Thoracic aorta (tissue), 2 donors: ENCODE measurements around the gene CCS. TPM values are rescaled to one million over a fixed set of nuclear protein-coding genes. Genes with fewer than 3 reads are reported as not detected.

Experiments
- ATAC-seq: fragments of 150-250 bp; one replicate; pipeline ENCODE4 v1.8.0; 2017; ENCODE audit warnings: low read depth; ENCODE audit not compliant: insufficient number of reproducible peaks, low FRiP score
- DNase-seq: peaks from one replicate; pipeline ENCODE4 v3.0.0-alpha.2; 2020; ENCODE audit warnings: low spot score
- H3K27ac ChIP-seq, 2 donors: fragments of 200-600 bp; sonication (generic); 1 replicate in 1 of 2; 2 replicates in 1 of 2; pipeline ENCODE4 v1.5.1; 2016; ENCODE audit warnings: mild to moderate bottlenecking in 2 of 2, moderate library complexity in 2 of 2
- H3K27me3 ChIP-seq: fragments of 200-600 bp; sonication (generic); replicated peaks from 2 replicates; pipeline ENCODE4 v1.6.0; 2016; ENCODE audit warnings: mild to moderate bottlenecking; ENCODE audit not compliant: insufficient read depth
- H3K36me3 ChIP-seq: fragments of 200-600 bp; sonication (generic); one replicate; pipeline ENCODE4 v1.5.1; 2016
- H3K4me1 ChIP-seq, 2 donors: fragments of 200-600 bp; sonication (generic); 1 replicate in 1 of 2; 2 replicates in 1 of 2; pipeline versions ENCODE4 v1.5.1 to v1.6.0; 2016; ENCODE audit warnings: low read depth in 2 of 2, mild to moderate bottlenecking in 1 of 2; ENCODE audit not compliant: control insufficient read depth in 1 of 2
- H3K4me3 ChIP-seq: fragments of 200-600 bp; sonication (generic); 2 replicates; pipeline ENCODE4 v1.5.1; 2016; ENCODE audit warnings: mild to moderate bottlenecking
- H3K9me3 ChIP-seq: fragments of 200-600 bp; sonication (generic); 2 replicates; pipeline ENCODE4 v1.5.1; 2016
- total RNA-seq, 2 donors: library from RNA; depleted of rRNA; stranded (reverse); fragments of >200 nt; gene quantifications; one replicate each; pipeline versions ENCODE4 v1.1.0 to v1.2.3, GENCODE V29; 2016
- TF ChIP-seq, protein P1 (sequence below): fragments of 200-600 bp; sonication (generic); IDR thresholded peaks from one replicate; pipeline ENCODE4 v1.5.1; 2019; ENCODE audit warnings: antibody characterized with exemption

CCS gene
- total RNA-seq, 2 donors from 2014 or later, result 19.9 to 20.8 TPM

DNA sequence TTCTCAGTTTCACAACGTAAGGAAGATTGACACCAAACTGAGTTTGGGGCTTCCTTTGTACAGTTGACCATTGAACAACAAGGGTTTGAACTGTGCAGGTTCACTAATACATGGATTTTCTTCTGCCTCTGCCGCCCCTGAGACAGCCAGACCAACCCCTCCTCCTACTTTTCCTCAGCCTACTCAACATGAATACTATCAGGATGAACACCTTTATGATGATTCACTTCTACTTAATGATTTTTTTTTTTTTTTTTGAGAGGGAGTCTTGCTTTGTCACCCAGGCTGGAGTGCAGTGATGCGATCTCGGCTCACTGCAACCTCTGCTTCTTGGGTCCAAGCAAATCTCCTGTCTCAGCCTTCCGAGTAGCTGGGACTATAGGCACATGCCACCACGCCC is 60.1 kb downstream of the CCS start:
- ATAC-seq, result no peak
- no peaks in the 10 kb centered on the region for H3K27me3 ChIP-seq
- no peak for DNase-seq
- H3K27ac ChIP-seq, result no peak overlapping the region
- H3K36me3 ChIP-seq, result peaks cover 23% of the 10 kb centered on the region
- TF ChIP-seq, protein P1, sequence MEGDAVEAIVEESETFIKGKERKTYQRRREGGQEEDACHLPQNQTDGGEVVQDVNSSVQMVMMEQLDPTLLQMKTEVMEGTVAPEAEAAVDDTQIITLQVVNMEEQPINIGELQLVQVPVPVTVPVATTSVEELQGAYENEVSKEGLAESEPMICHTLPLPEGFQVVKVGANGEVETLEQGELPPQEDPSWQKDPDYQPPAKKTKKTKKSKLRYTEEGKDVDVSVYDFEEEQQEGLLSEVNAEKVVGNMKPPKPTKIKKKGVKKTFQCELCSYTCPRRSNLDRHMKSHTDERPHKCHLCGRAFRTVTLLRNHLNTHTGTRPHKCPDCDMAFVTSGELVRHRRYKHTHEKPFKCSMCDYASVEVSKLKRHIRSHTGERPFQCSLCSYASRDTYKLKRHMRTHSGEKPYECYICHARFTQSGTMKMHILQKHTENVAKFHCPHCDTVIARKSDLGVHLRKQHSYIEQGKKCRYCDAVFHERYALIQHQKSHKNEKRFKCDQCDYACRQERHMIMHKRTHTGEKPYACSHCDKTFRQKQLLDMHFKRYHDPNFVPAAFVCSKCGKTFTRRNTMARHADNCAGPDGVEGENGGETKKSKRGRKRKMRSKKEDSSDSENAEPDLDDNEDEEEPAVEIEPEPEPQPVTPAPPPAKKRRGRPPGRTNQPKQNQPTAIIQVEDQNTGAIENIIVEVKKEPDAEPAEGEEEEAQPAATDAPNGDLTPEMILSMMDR, result no peak
- no peaks in the 10 kb centered on the region for H3K9me3 ChIP-seq
- no peaks in the 10 kb centered on the region for H3K4me1 ChIP-seq
- H3K4me3 ChIP-seq, result no peak overlapping the region

Other genes starting within 250 kb of the CCS start
- 10 to 100 TPM; 35.0 to 48.1 TPM for gene BRMS1, start 248.1 kb upstream of the CCS start, total RNA-seq
- gene B4GAT1, start 245.6 kb upstream of the CCS start, total RNA-seq, result 10 to 100 TPM; 15.7 to 34.1 TPM
- gene SLC29A2, start 221.4 kb upstream of the CCS start, total RNA-seq, result 1 to 10 TPM; 2.5 to 3.0 TPM
- gene NPAS4, start 172.2 kb upstream of the CCS start, total RNA-seq, result 1 to 10 TPM; 4.2 to 6.6 TPM
- gene MRPL11, start 154.3 kb upstream of the CCS start, total RNA-seq, result 10 to 100 TPM; 16.7 to 28.0 TPM
- 10 to 100 TPM; 29.1 to 47.1 TPM for gene PELI3, start 126.3 kb upstream of the CCS start, total RNA-seq
- gene DPP3, start 112.8 kb upstream of the CCS start, total RNA-seq, result 10 to 100 TPM; 20.2 to 22.2 TPM
- 100 to 1,000 TPM in 1 of 2 donors, 10 to 100 TPM in 1; 90.3 to 114 TPM for gene BBS1, start 82.5 kb upstream of the CCS start, total RNA-seq
- 10 to 100 TPM; 10.2 to 15.7 TPM for gene ZDHHC24, start 47.1 kb upstream of the CCS start, total RNA-seq
- gene ACTN3, start 46.3 kb upstream of the CCS start, total RNA-seq, result not detected
- 100 to 1,000 TPM; 122 to 195 TPM for gene CTSF, start 24.6 kb upstream of the CCS start, total RNA-seq
- gene CCDC87, start 122 bp upstream of the CCS start, total RNA-seq, result under 1 TPM in 1 of 2 donors, not detected in 1; 0.68 TPM
- 10 to 100 TPM; 72.7 to 99.8 TPM for gene RBM14, start 23.4 kb downstream of the CCS start, total RNA-seq
- 10 to 100 TPM; 61.2 to 84.0 TPM for gene RBM4, start 45.5 kb downstream of the CCS start, total RNA-seq
- gene RBM4B, start 84.7 kb downstream of the CCS start, total RNA-seq, result 1 to 10 TPM; 8.9 to 9.2 TPM
- gene SPTBN2, start 136.0 kb downstream of the CCS start, total RNA-seq, result 1 to 10 TPM; 1.2 to 5.6 TPM